GM12873 (cell line): Measurements from ENCODE around the gene USP47.

Experiments
- CTCF ChIP-seq: IDR thresholded peaks from 2 replicates; pipeline ENCODE4 v1.5.1; 2012; ENCODE audit warnings: low read depth, mild to moderate bottlenecking, moderate library complexity, low read length, control low read depth; ENCODE audit not compliant: insufficient read depth; ENCODE audit errors: missing control alignments

USP47 gene

GRCh38 chr11:11996321-11997048 is 154.7 kb downstream of the USP47 start:
- TF ChIP-seq CTCF: no peak

- TF ChIP-seq CTCF: no peak
Observed at GRCh38 chr11:11997049-11997322, 155.2 kb downstream of the USP47 start.

- no peak for TF ChIP-seq CTCF
Observed at GRCh38 chr11:11998091-11998781, 156.5 kb downstream of the USP47 start.

- no peak for TF ChIP-seq CTCF
Observed at GRCh38 chr11:12001186-12001585, 159.4 kb downstream of the USP47 start.

- no peak for TF ChIP-seq CTCF
Observed at GRCh38 chr11:12003336-12003735, 161.6 kb downstream of the USP47 start.

GRCh38 chr11:12003815-12004214 is 162.0 kb downstream of the USP47 start:
- TF ChIP-seq CTCF: no peak

GRCh38 chr11:12005061-12005460 is 163.3 kb downstream of the USP47 start:
- TF ChIP-seq CTCF: no peak
